HEK293T (cell line): ENCODE measurements around the gene CAPS.
A peak's percentile ranks its signal among the peaks of the same experiment; 100 is the strongest.

Experiments
- CTCF ChIA-PET: fragments of 350-600 bp; formaldehyde crosslinking; extraction: SDS; loops from one replicate; lab custom pipeline; 2021; ENCODE audit warnings: antibody characterized with exemption, inconsistent platforms; lab: Yijun Ruan, JAX
- POLR2A ChIA-PET: fragments of 350-600 bp; formaldehyde crosslinking; extraction: SDS; loops from one replicate; lab custom pipeline; 2020; ENCODE audit warnings: antibody characterized with exemption, inconsistent platforms; lab: Yijun Ruan, JAX
- DNase-seq: peaks from one replicate; pipeline ENCODE4 v3.0.0; 2012; ENCODE audit warnings: mixed read lengths; ENCODE audit errors: extremely low spot score
- ARNT ChIP-seq: fragments of 450-650 bp; IDR thresholded peaks from 2 replicates; pipeline ENCODE4 v1.6.1; 2017; ENCODE audit warnings: mild to moderate bottlenecking
- BHLHE40 ChIP-seq: fragments of 450-650 bp; IDR thresholded peaks from 2 replicates; pipeline ENCODE4 v1.6.1; 2016; ENCODE audit warnings: mild to moderate bottlenecking, moderate library complexity, borderline replicate concordance
- CTBP1 ChIP-seq: fragments of 450-650 bp; IDR thresholded peaks from 2 replicates; pipeline ENCODE4 v1.6.1; 2016; ENCODE audit warnings: borderline replicate concordance
- ELF4 ChIP-seq: fragments of 450-650 bp; IDR thresholded peaks from 2 replicates; pipeline ENCODE4 v1.6.1; 2017; ENCODE audit warnings: antibody characterized with exemption
- FOXA1 ChIP-seq: fragments of 450-650 bp; IDR thresholded peaks from 2 replicates; pipeline ENCODE4 v1.6.1; 2016; ENCODE audit warnings: mild to moderate bottlenecking
- FOXK2 ChIP-seq: fragments of 450-650 bp; IDR thresholded peaks from 2 replicates; pipeline ENCODE4 v1.6.1; 2016; ENCODE audit warnings: mild to moderate bottlenecking
- FOXM1 ChIP-seq: fragments of 450-650 bp; IDR thresholded peaks from 2 replicates; pipeline ENCODE4 v1.6.1; 2017; ENCODE audit warnings: mild to moderate bottlenecking, borderline replicate concordance
- HDGF ChIP-seq: fragments of 450-650 bp; IDR thresholded peaks from 2 replicates; pipeline ENCODE4 v1.6.1; 2017; ENCODE audit warnings: antibody characterized with exemption, borderline replicate concordance
- L3MBTL2 ChIP-seq: fragments of 450-650 bp; conservative IDR thresholded peaks from 2 replicates; pipeline ENCODE4 v1.6.1; 2016; ENCODE audit warnings: mild to moderate bottlenecking
- LEF1 ChIP-seq: fragments of 450-650 bp; IDR thresholded peaks from 2 replicates; pipeline ENCODE4 v1.6.1; 2017; ENCODE audit warnings: mild to moderate bottlenecking, borderline replicate concordance
- NFRKB ChIP-seq: fragments of 450-650 bp; IDR thresholded peaks from 2 replicates; pipeline ENCODE4 v1.6.1; 2016; ENCODE audit warnings: mild to moderate bottlenecking, moderate library complexity
- SP1 ChIP-seq: fragments of 450-650 bp; IDR thresholded peaks from 2 replicates; pipeline ENCODE4 v1.6.1; 2017
- SUZ12 ChIP-seq: fragments of 450-650 bp; IDR thresholded peaks from 2 replicates; pipeline ENCODE4 v1.6.1; 2016; ENCODE audit warnings: mild to moderate bottlenecking
- TARDBP ChIP-seq: fragments of 450-650 bp; IDR thresholded peaks from 2 replicates; pipeline ENCODE4 v1.6.1; 2016
- ZNF384 ChIP-seq: fragments of 450-650 bp; IDR thresholded peaks from 2 replicates; pipeline ENCODE4 v1.6.1; 2016
- TF ChIP-seq, protein P1 (sequence below): fragments of 450-650 bp; IDR thresholded peaks from 2 replicates; pipeline ENCODE4 v1.6.1; 2016

The CAPS gene

GRCh38 chr19:5933391-5934068, 19.5 kb downstream of the CAPS start:
- TF ChIP-seq ELF4: no peak
- no peak for TF ChIP-seq SUZ12
- no peak for TF ChIP-seq NFRKB
- no peak for TF ChIP-seq CTBP1
- no peak for TF ChIP-seq SP1
- TF ChIP-seq FOXK2: no peak
- no peak for TF ChIP-seq ARNT
- TF ChIP-seq BHLHE40: no peak
- TF ChIP-seq ZNF384: no peak
- TF ChIP-seq FOXA1: no peak
- no peak for TF ChIP-seq TARDBP
- TF ChIP-seq LEF1: no peak
- no peak for DNase-seq
- ChIA-PET POLR2A (no interaction called here), CTCF (no interaction called here)

GRCh38 chr19:5934069-5934401, 20.0 kb downstream of the CAPS start:
- POLR2A ChIA-PET: no interaction called here

GRCh38 chr19:5934774-5935472, 20.9 kb downstream of the CAPS start:
- CTCF ChIA-PET: no interaction called here
- POLR2A ChIA-PET: interaction anchor here (0.9 kb wide), 1 partner anchor 31 kb away, joined by 4 read pairs; the partner anchor contains the start of gene NDUFA11
- peak; percentile 28 for DNase-seq
- no peak for TF ChIP-seq SP1
- TF ChIP-seq, protein P1, sequence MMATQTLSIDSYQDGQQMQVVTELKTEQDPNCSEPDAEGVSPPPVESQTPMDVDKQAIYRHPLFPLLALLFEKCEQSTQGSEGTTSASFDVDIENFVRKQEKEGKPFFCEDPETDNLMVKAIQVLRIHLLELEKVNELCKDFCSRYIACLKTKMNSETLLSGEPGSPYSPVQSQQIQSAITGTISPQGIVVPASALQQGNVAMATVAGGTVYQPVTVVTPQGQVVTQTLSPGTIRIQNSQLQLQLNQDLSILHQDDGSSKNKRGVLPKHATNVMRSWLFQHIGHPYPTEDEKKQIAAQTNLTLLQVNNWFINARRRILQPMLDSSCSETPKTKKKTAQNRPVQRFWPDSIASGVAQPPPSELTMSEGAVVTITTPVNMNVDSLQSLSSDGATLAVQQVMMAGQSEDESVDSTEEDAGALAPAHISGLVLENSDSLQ: peak; percentile 16; the same call in 1 of the 2 replicates
- no peak for TF ChIP-seq TARDBP
- TF ChIP-seq CTBP1: no peak
- no peak for TF ChIP-seq HDGF

More at GRCh38 chr19:5934069-5934401, 20.0 kb downstream of the CAPS start:
- no peak for DNase-seq
- CTCF ChIA-PET: no interaction called here
- TF ChIP-seq L3MBTL2 (no peak), FOXM1 (no peak), TARDBP (no peak), ELF4 (no peak), NFRKB (no peak), ARNT (no peak), ZNF384 (no peak), BHLHE40 (no peak), SUZ12 (no peak), LEF1 (no peak), CTBP1 (no peak), HDGF (no peak), FOXK2 (no peak), SP1 (no peak)
- TF ChIP-seq, protein P1: no peak

DNA sequence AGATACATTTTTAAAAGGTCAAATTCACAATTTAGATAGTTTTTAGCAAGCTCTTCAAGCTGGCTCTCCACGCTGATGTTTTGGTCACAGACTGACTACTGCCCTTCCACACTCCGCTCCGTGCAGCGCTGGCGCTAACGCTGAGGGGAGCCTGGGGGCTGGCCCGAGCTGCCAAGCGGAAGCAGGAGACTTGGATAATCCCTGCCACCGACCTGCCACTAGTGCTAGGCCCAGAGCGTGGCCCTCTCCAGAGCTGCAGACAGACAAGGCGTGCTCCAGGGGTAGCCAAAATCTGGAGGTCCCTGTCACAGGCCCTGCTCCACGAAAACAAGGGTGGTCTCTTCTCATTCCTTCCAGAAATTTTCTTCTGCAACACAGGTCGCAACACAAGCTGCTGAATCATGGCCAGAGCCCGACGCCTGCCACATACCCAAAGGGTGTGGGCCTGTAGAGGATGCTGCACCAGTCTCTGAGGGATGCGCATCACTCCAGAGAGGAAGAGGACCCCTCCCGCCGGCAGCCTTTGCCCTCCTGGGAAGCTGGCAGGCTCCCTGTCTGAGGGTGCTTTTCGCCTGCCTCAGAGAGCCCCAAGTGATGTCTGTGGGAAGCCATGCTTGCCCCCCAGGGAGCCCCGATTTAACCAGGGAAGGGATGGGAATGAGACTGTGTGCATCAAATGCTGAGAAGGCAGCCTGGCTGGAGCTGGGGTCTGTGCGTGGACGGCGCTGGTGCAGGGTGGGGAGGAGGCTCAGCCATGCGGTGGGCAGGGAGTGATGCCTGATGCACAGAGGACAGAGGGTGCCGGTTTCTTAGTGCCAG, 21.6 kb downstream of the CAPS start:
- ChIA-PET CTCF (no interaction called here), POLR2A (interaction anchor here (0.9 to 1.3 kb wide), 2 partner anchors 32 kb away, joined by 3 to 4 read pairs; partner anchors contain the start of gene NDUFA11)
- no peak for TF ChIP-seq LEF1
- no peak for TF ChIP-seq CTBP1
- TF ChIP-seq FOXM1: no peak
- no peak for TF ChIP-seq NFRKB
- no peak for TF ChIP-seq SUZ12
- TF ChIP-seq SP1: no peak
- no peak for TF ChIP-seq ELF4
- no peak for TF ChIP-seq ZNF384
- TF ChIP-seq, protein P1: no peak
- TF ChIP-seq FOXA1: no peak
- TF ChIP-seq TARDBP: no peak
- no peak for DNase-seq

DNA sequence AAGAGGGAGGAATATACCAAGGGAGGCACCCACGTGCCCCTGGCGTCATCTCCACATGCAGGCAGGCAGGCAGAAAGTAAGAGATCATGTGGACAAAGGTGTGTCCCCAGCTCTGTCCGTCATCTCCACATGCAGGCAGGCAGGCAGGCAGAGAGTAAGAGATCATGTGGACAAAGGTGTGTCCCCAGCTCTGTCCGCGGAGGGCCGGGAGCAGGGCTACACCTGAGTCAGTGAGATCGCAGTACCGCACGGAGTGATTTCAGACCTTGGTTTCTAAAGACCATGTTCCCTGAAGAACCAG, 22.2 kb downstream of the CAPS start:
- DNase-seq: no peak
- no peak for TF ChIP-seq FOXA1
- TF ChIP-seq BHLHE40: no peak
- no peak for TF ChIP-seq FOXM1
- no peak for TF ChIP-seq SUZ12
- TF ChIP-seq CTBP1: no peak
- no peak for TF ChIP-seq LEF1
- TF ChIP-seq ELF4: no peak
- TF ChIP-seq, protein P1: no peak
- TF ChIP-seq TARDBP: no peak
- no peak for TF ChIP-seq NFRKB
- no peak for TF ChIP-seq FOXK2
- no peak for TF ChIP-seq L3MBTL2
- no peak for TF ChIP-seq ARNT
- ChIA-PET CTCF (no interaction called here), POLR2A (interaction anchor here (1.3 kb wide), 1 partner anchor 32 kb away, joined by 3 read pairs; no protein-coding TSS in a partner anchor)
